Retina (tissue), 1 donor: Measurements from ENCODE around the gene FOXN3.
"Not testable (repeated sequence)": the region's sequence is repeated elsewhere in the genome, so short reads cannot be mapped to it uniquely, and the experiment has no call there.

Experiments
- DNase-seq: peaks from one replicate; pipeline ENCODE4 v3.0.0-alpha.2; 2016

FOXN3 gene

DNA sequence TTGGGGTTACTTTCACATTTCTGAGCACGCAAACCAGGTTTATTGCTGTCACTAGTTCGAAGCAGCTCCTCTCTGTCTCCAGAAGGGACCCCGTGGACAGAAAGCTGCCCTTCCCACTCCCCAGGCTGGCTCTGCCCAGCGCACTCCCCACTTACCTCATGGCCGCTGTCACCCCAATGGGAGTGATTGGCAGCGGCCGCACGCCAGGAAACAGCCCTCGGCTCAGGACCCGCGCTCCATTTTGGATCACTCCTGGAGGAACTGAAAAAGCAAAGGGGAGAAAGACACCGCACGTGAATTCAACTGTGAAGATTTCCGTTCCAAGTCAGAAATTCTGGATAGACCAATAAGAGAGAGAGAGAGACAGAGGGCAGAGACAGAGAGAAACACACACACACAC lies 236.5 kb downstream of the FOXN3 start:
- no peak for DNase-seq

- no peak for DNase-seq
Observed at GRCh38 chr14:89179891-89180404, 237.1 kb downstream of the FOXN3 start.

DNA sequence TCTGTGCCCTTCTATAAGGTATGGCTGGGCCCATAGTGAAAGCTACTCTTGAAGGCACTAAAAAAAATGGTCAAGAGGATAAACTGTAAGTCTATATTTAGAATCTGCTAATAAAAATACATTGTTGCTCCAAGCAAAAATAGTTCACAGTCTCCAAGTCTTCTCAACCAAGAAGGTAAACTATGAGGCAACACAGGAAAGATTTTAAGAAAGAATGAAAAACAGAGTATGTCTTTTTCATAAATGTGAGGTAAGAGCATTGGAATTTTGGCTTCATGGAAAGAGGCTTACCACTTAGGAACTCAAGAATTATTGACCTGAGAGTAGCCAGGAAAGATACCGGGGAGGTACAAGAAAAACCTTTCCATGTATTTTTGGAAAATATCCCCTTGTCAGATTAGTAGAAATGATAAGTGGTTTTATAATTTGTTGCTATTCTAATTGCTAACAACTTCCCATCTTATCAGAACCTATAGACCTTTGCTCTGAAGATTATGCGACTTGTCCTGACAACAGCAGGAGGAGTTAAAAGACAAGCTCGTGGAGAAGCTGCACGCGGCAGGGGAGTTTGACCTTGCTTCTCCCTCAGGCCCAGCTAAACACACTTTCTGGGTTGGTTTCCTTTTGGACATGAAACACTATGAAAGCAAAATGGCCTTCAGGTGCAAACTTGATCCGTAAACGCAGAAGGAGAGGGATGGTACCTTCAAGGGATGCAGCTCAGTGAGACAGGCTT lies 238.1 kb downstream of the FOXN3 start:
- DNase-seq: no peak

DNA sequence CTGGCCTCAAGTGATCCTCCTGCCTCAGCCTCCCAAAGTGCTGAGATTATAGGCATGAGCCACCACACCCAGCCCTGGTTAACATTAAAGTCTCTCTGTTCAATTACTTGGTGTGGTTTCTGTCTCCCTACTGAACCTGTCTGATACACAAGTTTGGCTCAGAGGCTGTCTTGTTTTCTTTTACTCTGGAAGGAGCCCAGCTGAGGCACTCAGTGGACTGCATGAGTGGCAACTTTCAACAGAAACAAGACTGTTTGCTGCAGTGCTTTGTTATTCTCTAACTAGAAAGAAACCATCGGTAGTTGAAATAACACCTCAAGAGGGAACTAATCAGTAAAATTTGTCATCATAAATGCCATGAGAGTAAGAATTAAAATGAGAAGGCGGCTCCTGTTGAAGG lies 238.7 kb downstream of the FOXN3 start:
- no peak for DNase-seq

DNA sequence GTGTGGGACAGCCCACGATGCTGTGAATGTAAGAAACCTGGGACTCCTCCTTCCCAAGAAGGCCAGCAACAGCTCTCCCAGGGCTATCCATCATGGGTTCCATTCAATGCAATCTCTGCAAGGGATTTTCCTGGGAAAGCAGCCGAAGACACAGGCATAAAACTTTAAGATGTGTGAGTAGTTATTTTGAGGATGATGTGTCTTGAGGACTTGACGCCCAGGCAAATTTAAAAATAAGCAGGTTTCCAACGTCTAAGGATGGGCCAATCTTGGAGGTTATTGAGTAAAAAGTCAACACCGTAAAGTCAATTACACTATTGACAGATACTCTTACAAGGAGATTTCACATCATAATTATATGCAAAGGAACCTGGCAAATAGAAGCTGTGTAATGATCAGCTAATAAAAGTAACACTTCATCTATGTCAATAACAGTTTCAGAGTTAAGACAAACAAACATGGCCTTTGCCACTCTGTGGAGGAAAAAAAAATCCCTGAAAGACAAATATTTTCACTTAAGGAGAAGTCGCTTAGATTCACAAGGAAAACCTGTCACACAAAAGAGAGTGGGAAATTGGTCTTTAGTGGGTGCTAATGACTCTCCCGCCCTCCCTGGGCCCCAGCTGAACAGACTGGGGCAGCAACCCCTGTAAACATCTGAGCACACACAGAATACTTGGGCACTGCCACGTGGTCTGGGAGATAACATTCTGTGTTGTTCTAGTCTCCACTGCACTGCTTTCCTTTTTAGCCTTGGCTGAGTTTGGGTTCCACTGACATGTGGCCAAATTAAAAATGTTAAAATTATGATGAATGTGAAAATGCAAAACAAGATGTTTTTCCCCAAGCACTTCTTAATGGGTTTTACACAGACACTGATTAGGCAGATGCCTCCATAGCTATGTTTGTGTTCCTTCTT lies 240.9 kb downstream of the FOXN3 start:
- DNase-seq: no peak

GRCh38 chr14:89171628-89172027 lies 245.4 kb downstream of the FOXN3 start:
- no peak for DNase-seq

DNA sequence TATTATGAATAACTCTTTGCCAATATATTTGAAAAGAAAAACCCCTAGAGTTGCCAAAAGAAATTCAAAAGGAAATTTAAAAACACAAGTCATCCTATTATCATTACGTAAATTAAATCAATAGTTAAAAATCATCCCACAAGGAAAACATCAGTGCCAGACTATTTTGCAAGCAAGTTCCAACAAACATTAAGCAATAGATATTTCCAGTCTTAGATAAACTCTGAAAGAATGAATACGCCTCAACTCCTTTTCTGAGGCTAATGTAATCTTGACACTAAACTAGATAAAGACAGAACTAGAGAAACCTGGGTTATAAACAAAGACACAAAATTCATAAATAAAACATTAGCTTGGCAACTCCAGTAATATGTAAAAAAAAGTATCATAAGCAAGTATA lies 245.9 kb downstream of the FOXN3 start:
- DNase-seq: no peak

- no peak for DNase-seq
Observed at GRCh38 chr14:89167705-89168104, 249.3 kb downstream of the FOXN3 start.

GRCh38 chr14:89166633-89167032 lies 250.4 kb downstream of the FOXN3 start:
- DNase-seq: no peak

DNA sequence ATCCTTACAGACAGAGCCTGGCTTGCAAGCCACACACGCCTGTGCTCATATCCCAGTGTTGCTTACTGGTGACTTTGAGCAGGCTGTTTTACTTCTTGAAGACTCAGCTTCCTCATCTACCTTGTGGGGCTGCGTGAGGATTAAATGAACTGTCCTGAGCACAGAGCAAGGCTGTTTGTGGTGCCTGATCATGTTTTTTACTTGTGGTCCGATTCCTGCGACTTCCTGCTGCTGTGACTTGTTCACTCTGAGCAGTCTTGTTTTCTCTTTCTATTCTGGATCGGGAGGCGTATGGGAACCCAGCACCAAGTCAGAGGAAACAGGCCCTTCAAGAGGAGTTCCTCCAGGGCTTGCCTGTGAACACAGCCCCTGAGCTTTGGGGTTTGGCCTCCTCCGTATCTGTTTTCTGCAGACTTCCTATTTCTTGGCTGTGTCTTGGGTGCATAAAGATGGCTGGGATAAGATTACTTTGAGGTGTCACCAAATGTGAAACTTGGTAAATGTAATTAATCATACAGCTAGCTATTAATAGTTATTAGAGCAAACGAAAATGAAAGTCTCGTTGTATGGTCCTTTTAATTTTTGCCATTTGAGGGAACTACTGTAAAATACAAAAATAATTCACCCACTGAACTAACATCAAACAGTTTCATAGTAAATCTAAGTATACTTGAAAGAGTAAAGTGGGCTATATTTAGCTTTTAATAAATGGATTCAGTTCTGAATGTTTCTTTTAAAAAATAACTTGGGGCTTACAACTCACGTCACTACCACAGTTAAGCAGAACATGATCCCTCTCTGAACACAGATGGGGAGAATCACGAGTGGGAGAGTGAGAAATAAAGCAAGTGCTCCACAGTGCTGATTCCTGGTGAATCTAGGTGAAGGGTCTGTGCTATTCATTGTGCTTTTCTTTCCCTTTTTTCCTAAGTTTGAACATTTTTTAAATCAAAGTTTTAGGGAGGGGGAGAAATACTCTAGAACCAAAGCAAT lies 251.5 kb downstream of the FOXN3 start:
- DNase-seq: no peak

DNA sequence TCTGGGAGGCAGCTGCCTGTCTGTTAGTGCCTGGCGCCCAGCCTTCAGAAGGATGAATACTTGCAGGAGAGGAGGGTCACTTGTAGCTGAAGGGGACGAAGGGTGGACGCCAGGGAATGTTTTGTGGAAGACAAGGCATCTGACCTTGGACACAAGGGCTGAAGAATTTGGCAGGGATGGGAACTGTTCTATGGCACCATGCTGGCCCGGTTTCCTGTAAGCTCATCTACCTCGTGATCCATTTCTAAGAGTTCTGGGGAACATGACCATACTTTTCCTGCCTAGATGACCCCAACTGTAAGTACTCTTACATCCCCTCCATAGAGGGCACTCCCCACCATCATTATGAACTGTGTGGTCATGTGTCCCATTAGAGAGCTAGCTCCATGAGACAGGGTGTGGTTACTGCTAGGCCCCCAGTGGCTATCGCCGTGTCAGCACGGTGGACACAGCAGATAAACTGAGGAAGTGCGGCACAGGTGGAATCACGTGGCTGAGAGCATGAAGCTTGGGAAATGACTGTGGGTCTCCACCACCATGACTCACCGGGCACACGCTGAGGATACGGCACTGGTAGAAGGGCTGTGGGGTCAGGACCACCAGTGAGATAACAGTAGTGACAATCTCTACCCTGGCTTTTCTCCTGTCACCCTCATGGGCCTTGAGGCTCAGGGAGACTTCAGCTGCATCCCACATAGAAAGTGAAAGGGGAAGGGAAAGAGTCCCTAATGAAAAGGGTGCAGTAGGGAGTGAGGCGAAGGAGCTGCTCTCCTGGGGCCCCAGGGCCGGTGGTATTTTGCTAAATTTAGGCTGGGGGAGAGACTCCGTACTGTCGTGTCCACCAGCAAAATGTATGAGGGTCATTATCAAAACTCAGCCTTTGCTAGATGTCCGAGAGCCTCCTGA lies 252.6 kb downstream of the FOXN3 start:
- DNase-seq: no peak

DNA sequence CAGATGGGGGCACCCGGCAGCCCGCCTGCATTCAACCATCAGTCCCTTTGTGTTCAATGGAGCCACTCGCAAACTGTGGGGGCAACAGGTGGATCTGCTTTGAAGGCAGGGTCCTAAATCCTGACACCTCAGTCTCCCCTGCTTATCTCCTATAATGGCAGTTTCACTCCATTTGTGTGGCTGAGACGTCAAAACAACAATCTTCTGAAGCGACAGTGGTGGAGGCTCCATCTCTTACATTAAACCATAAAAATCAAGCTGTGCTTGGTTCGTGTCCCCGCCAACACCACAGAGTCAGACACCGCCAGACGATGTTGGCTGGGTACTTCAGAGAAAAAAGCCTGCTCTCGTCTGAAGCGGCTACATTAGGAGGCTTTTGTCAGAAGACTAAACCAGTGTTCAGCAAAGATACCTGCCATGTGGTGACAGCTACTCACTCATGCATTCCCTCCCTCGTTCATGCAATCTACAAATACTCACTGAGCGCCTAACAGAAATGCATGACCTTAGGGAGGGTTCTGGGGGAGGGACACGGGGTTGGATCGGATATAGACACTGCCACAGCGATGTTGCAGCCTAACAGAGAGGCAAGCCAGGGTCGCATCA lies 253.9 kb downstream of the FOXN3 start:
- no peak for DNase-seq

GRCh38 chr14:89162586-89162985 lies 254.4 kb downstream of the FOXN3 start:
- no peak for DNase-seq

DNA sequence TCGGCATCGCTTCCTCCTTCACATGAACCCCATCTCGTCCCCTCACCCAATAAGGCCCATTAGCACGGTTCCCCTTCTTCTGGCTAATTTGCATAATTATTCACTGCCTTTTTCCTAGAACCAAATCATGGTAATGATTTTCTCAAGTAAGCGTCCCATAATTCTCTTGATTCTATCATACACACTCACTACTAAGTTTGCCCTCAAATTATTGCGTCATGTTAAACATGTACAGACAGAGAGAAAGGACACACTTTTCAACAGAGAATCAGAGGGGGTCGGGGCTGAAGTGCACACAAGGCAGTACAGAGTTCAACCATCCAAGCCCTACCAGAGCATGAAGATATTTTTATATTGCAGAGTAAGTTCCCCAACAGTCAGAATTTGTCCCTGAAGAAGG lies 256.6 kb downstream of the FOXN3 start:
- no peak for DNase-seq

GRCh38 chr14:89158701-89159100 lies 258.3 kb downstream of the FOXN3 start:
- DNase-seq: no peak

DNA sequence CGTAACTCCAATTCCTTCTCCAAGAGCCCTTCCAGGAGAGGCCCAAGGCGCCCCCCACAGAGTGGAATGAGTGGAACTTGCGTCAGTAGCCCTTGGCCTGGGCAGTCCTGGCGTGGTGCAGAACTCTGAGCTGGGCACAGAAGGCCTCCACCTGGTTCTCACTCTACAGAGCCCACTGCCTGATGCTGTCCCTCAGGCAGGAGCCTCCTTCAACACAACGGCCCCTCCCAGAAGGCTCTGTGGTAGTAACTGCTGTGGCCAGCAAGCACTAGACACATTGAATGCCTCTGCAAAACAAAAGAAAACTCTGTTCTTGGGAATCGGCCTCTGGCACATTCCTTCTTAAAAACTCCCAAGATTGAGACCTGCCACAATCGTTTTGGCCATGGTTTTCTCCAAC lies 258.9 kb downstream of the FOXN3 start:
- DNase-seq: not testable (repeated sequence)

- DNase-seq: no peak
Observed at GRCh38 chr14:89155491-89155890, 261.5 kb downstream of the FOXN3 start.

GRCh38 chr14:89151693-89152092 lies 265.3 kb downstream of the FOXN3 start:
- DNase-seq: not testable (repeated sequence)

- DNase-seq: peak; percentile 20
Observed at GRCh38 chr14:89146274-89146673, 270.8 kb downstream of the FOXN3 start.

- no peak for DNase-seq
Observed at GRCh38 chr14:89144642-89145041, 272.4 kb downstream of the FOXN3 start.

DNA sequence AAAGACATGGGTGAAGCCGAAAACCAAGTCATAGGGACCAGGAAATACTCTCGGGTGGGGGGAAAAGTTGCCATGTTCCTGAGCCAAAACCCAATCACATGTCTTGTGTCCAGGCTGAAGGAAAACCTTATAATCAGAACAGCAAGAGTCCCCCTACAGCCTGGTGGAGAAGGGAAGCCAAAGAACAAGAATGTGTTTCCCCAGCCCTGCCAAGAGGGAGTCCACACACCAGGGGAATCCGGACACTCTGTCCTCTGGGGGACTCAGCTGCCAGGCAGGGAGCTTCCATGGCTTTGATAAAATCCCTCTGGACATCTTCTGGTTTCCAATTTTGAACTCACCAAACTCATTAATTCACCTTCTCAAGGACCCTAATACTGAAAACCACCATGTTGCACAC lies 273.0 kb downstream of the FOXN3 start:
- DNase-seq: no peak
